Activated CD8-positive, alpha-beta memory T cell treated with anti-CD3 and anti-CD28 coated beads for 1 hour (primary cell): ENCODE results near the gene C1QB.

Experiments
- DNase-seq, 2 donors: peaks; one replicate each; pipeline ENCODE4 v3.0.0-alpha.2; 2020; ENCODE audit warnings: low read depth in 1 of 2; ENCODE audit errors: extremely low read depth in 1 of 2

C1QB gene, protein sequence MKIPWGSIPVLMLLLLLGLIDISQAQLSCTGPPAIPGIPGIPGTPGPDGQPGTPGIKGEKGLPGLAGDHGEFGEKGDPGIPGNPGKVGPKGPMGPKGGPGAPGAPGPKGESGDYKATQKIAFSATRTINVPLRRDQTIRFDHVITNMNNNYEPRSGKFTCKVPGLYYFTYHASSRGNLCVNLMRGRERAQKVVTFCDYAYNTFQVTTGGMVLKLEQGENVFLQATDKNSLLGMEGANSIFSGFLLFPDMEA

DNA sequence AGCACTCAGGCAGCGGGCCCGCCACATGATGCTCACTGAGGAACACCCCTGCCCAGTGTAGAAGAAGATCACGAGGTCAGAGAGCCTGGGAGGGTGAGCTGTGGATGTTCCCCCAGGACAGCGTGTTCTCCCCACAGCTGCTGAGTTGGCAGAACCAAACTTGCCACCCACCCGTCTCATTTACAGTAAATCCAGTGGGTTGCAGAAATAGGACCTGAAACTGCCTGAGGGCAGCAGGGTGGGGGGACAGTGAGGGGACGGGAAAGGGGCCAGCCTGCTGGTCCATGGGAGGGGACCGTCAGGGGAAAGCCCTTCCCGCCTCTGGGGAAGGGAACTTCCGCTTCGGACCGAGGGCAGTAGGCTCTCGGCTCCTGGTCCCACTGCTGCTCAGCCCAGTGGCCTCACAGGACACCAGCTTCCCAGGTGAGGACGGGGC is at the start of gene C1QB:
C1QB (plus strand) TSS at position 356 of the 436 bp plus-strand sequence. CDS start 6,227 bp downstream, outside the sequence.
- no peak for DNase-seq

DNA sequence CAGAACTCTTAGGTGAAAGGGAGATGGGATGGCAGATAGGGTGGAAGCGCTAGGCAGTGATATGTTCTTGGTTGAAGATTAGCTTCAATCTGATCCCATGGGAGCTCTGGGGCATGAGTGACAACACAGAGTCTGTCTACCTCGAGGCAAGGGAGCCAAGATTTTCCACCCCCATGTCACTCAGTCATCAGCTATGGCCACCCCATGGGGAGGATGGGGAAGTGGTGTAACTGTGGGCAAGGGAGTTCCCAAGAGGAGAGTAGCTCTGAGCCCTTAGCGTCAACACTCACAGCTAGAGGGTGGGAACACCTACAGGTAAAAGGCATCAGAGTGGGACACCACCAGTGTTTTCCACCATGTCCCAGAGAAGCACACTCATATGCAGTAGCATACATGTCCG is 46.9 kb upstream of the C1QB start:
- DNase-seq = no peak

DNA sequence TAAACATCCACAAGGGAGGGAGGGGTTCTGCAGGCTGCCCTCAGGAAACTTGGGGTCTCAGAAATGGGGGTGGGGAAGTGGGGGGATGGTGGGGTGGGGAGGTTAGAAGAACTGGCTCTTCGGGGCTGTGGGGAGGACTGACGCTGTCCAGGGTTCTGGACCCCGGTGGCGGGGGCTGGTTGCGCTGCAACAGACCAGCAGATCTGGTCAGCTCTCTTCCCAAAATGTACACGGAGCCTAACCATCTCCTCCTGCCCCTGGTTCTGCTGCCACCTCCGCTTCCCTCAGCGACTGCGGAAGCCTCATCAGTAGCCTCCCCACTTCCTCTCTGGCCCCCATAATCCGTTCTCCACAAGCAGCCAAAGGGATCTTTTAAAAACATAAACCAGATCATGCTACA is 45.9 kb upstream of the C1QB start:
- no peak for DNase-seq

DNA sequence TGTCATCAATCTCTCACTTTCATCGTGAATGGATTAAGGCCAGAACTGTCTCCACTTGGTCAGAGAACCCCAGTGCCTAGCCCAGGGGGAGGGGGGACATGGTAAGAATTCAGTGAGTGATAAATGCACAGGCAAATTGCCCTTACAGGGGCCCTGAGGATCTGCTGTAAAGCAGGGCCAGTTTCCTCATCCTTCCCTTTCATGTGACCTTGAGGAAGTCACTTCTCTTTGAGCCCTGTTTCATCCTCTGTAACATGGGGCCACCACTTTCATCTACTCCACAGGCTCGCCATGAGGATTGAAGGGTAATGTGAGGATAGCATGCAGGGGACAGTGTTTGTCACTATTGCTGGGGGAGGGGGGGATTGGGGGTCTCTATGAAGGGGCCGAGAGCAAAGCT is 44.7 kb upstream of the C1QB start:
- no peak for DNase-seq

DNA sequence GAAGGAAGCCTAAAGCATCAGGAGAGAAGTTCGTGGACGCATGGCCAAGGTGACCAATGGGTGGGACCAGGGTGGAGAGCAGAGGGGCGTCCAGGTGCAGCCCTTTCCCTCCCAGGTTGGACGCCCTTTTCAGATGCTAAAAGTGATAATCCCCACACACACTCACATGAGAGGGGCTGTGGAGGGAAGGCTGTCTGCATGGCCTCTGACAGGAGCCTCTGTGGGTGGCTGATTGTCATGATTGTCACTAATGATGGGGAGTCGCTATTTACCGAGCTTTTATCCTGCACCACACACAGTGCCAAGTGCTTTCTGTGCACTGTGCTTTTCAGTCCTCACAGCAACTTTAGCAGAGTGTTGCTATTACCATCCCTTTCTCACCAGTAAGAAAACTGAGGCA is 43.7 kb upstream of the C1QB start:
- no peak for DNase-seq

DNA sequence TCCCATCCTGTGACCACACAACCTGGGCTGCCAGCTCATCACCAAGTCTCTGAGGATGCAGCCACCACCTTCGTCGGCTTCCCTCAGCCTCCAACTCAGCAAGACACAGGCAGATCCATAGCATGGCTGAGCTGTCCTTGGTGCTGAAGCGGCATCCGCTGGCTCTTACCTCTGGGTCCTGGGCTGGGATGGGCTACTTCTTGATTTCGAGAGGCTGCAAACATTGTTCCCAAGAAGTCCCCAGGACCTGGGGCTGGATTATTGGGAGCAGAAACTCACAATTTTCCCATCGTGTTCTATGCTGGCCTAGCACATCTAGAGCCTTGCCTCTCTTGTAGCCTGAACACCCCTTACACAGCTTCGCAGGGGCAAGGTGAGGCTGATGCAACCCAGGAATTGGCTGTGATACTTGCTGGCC is 41.5 kb upstream of the C1QB start:
- no peak for DNase-seq

DNA sequence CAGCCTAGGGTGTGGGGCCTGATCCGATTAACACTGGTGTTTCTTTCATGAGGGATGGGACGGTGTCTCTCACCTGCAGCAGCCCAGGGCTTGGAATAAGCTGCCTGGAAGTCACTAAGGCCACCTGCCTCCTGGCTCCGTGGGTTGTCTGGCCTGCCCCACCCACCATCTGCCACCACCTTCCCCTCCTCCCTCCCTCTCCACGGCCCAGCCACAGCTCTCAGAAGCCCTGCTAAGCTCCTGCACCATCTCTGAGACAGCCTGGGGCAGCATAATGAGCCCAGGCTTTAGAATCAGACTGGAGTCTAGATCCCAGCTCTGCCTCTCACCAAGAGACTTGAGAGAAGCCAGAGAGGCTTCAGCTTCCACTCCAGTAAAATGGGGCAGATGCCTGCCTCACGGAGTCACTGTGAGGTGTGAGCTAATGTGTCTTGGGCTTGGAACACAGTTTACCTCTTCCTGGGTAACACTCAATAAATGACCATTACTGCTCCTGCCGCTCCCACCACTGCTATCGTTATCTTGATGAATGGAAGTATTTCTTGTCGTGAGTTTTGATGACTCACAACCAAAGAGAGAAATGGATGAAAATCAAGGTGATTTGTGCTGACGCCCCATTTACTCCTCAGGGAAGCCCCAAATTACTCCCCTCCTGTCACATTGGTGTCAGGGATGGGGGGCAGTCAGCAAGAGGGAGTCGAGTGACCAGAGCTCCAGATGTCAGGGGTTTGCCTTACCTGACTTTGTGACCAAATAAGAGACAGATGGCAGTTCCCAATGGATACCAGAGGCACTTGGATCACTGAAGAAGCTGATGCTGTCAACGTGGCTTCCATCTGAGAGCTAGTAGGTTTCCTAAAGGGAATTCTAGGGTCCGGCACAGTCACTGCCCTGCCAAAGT is 40.1 kb upstream of the C1QB start:
- no peak for DNase-seq

DNA sequence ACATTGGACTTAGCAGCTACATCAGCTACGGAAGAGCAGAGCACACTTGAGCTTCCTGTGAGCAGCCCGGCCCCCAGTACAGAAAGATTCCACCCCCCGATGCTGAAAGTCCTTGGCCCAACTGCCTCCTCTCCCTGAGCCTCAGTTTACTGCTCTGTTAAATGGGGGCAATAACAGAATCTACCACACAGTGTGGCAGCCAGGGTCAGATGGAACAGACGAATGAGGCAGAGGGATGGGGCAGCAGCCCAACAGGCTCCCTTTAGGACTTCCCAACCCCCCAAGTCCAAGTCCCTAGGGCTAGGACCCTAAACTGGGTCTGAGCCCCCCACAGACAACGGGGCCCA is 39.5 kb upstream of the C1QB start:
- DNase-seq = no peak

DNA sequence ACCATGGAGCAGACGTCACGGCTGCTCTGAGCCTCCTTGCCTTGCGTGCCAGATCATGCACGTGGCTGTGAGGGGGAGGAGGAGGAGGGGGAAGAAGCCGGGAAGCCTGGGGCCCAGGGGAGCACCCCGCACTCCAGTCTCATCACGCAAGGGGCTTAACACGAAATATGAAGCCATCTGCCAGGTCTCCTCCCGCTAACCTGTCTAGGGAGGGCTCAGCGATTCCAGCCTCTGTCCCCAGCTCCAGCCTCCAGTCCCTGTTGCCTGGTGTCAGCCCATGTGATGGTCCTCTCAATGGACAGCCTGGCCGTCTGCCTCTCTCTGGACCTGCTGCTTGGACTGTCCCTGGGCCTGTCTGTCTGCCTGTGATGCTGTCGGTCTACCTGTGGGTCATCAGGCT is 39.1 kb upstream of the C1QB start:
- no peak for DNase-seq

DNA sequence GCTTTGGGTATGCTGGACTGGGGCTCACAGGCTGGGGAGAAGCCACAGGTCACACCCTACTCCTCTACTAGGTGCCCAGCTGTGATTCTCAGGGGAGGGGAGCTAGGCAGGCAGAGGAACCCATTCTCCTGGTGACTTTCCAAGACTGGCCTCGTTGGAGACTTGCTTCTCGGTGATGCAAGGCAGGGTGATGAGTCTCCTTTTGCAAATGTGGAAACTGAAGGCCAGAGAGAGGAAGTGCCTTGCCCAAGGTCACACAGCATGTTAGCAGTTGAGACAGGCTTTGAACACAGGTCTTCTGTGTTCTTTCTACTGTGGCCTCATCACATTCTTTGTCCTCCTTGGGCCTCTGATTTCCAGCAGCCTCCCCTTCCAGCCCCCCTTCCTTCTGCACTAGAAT is 37.1 kb upstream of the C1QB start:
- DNase-seq = no peak

DNA sequence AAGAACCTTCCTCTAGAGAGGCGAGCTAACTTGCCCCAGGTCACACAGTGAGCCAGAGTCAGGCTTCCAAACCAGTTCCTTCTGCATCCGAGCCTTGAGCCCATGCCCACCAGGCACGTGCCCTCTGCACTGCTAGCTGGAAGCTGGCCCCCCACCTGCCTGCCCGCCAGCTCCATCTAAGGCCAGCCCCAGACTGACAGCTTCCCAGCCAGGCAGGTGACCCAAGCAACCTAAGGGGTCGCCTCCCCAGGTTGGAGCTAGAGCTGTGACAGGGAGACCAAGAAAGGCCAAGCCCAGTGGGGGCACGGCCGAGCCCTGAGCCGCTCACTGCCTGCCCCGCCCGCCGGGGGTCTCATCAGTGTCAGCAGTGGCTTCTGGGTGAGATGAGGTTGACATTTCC is 36.5 kb upstream of the C1QB start:
- DNase-seq = no peak

DNA sequence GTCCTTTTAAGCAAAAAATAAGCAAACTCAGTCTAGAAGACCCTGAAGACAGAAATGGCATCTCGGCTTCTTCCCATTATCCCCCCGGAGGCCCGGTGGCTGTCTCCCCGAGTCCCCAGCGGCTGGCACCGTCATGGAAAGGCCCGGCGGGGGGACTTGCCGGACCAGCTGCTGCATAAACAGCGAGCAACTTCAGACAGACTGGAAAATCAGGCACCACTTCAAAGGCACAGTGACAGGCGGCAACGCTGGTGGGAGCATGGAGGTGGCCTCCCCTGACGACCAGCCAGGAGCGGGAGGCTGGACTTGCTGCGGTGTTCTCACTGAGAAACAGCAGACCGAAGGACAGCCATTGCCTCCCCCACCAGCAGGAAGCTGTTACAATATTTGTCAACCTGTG is 35.0 kb upstream of the C1QB start:
- DNase-seq = no peak

DNA sequence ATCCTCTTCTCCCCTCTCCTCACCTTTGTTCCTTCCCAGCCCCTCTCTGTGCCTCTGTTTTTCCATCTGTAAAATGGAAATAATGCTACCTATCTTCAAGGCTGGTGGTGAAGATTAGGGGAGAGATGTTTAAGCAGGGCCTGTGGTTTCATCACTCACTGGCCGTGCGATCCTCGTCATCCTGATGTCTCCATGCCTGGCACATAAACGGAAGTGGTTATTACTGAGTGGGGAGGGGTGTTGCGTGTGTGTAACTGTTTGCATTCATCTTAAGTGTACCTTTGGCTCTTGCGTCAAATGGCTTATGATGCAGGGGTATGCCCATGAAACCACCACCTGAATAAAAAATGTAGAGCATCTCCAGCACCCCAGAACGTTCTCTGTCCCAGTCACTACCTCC is 33.8 kb upstream of the C1QB start:
- DNase-seq = no peak

DNA sequence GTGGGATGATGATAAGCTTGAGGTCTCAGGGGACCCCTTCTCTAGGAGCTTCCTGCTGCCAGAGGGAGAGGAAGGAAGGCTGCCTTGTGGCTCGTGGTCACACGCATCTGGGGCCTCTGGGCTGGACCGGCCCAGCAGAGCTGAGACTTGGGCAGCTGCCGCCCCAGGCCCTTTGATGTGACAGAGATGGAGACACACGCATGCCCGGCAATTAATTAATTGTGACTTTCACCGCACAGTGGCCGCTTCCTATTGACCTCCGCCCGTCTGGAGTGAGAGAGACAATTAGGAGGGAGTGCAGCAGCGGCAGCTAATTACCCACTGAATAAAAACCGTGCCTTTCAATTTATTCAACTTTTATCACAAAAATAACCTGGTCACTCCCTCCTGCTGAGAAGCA is 33.2 kb upstream of the C1QB start:
- no peak for DNase-seq

DNA sequence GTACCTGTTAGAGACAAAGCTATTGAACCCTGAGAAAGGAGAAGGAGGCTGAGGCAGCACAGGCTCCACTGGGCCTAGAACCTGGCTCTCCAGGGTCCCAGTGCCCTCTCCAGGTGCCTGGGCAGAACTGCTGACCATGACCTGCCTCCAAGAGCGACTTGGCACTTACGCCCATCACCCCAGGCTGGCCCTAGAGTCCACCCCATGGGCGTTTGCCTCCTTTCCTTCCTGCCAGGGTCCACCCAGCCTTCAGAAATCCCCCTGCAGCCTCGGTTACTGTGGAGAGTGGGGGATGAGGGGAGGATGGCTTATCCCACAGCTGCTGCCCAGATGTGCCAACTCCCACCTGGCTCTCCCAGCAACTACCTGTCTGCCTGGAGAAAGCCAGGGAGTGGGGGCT is 31.3 kb upstream of the C1QB start:
- no peak for DNase-seq

DNA sequence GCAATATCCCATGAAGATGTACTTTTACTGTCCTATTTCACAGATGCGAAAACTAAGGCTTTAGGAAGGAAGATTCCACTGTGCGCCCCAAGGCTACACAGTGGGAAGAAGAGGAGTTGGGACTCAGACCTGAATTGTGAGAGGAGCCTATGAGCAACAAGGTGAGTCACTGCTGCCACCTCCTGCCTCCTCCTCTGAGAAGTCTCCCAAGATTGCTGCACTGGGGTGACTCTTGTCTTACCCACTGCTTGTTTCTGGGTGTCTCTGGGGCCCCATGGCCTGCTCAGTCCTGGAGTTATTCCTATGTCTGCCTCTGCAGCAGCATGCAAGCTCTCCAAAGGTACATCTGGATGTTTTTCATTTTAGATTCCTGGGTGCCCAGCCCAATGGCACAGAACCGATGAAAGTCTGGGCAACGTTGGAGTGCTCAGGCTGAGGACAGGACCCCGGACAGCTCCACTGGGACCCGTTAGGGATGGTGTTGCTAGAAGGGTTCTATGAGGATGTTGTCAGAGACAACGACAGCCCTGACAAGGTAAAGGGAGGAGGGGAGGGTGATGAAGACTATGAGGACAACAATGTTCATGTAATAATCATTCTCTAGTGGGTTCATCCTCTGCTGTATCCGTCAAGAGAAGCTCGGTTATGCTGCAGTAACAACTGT is 27.6 kb upstream of the C1QB start:
- DNase-seq = no peak

DNA sequence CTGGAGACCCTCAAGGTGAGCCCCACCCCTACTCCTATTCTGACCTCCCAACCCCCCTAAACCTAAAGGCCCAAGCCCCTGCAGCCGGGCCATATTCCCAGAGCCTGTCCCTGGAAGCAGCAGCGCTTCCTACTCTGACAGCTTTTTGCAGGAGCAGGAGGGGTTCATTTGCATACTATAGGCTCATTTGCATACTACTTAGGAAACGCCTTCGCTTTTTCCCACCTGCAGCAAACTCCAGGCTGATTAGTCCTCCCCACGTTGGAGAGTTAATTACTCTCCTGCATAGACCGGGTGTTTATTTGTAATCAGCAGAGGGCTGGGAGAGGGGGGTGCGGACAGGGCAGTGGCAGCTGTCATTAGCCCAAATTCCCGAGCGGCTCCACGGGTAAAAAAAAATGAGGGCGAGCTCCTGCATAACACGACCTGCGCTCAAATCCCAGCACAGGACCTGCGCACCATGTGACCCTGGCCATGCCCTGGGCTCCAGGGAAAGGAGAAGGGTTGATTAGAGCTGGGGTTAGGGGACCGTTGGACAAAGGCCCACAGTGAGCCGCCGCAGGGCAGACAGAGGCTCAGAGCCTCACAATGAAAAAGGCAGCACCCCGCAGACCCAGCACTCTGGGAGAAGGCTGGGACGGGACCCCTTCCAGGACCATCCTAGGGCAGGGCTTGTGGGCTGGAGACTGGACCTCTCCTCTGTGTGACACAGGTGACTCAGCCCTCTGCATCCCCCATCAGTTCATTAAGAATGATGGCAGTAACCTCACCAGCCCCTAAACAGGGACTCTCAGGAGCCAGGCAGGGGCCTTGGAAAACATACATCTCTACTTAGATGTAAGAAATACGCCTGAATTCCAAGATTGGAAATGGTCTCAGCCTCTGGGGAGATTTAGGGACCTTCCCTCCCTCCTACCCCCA is 26.5 kb upstream of the C1QB start:
- DNase-seq = no peak

DNA sequence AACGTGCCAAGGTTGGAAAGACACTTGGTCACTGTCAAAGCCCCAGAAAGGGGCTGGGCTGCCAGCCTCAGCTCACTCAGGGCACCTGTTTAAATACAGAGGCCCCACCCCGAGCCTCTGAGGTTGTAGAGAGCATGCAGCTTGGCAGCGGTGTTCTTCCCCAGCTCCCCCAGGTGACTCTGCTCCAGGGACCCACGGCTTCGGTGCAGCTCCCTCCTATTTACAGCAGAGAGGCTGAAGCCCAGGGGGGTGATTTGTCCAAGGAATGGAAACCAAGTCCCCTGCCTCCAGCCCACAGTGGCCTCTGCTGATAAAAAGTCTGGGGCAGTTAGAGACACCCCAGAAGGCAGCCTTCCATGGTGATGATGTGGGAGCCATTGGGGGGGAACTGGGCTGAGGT is 25.7 kb upstream of the C1QB start:
- no peak for DNase-seq

DNA sequence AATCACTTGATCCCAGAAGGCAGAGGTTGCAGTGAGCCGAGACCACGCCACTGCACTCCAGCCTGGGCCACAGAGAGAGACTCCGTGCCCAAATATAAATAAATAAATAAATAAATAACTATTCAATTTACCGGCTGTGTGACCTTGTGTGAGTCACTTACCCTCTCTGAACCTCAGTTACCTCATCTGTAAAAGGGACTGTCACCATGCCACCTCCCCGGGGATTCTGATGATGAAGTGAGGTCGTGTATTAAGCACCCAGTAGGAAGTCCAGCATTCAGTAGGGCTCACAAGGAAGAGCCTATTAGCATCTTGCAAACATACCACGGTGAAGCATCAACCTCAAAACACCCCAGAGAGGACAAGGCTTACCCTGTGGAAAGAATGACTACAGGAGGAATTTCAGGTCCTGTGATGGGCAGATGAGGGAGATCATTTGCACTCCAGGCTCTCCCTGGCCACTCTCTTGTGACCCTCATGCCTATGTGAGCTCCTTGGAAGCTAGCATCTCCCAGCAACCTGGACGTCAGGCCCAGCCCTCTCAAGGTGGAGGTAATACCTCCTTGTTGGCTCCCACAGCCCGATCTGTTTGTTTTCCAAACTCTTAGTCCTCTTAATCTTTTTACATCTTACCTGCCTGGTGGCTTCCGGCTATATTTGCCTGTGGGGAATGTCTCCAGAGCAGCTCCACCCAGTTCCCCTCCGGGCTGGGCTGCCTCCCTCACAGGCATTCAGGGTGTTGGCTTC is 24.2 kb upstream of the C1QB start:
- DNase-seq = no peak

DNA sequence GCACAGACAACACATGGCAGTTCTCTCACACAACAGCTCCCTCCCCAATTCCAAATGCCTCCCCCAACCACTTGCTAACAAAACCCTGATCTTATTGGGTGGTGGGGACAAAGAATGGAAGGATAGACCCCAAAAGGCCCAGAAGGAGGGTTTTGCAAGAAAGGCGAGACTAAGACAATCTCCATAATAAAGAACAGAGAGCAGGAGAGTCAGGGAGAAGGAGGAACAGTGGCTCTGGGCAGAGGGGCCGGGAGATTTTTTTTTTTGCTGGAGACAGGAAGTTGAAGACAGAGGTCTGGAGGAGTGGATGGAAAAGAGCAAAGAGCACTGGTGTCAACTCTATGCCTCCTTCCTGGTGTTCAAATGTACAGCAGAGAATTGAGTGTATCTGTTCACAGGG is 23.1 kb upstream of the C1QB start:
- no peak for DNase-seq
